Mucosa of descending colon (tissue), 3 donors: ENCODE data around the gene KLHDC9. TPM values are rescaled to one million over a fixed set of nuclear protein-coding genes. Genes with fewer than 3 reads are reported as not detected.
A peak's percentile ranks its signal among the peaks of the same experiment; 100 is the strongest.

Source experiments
- ATAC-seq: fragments of 200-7000 bp; cut with Tn5 transposase; one replicate; pipeline ENCODE4 v1.9.1; 2020; ENCODE audit warnings: mild to moderate bottlenecking, moderate library complexity
- DNase-seq, 3 donors: peaks; one replicate each; pipeline ENCODE4 v3.0.0-alpha.2; 2020
- H3K36me3 ChIP-seq: fragments of 200-600 bp; one replicate; pipeline ENCODE4 v1.8.0; 2021; ENCODE audit warnings: low read depth, mild to moderate bottlenecking
- H3K4me1 ChIP-seq: fragments of 200-600 bp; one replicate; pipeline ENCODE4 v1.8.0; 2021; ENCODE audit warnings: low read depth, mild to moderate bottlenecking
- H3K4me3 ChIP-seq: fragments of 200-600 bp; one replicate; pipeline ENCODE4 v1.8.0; 2021; ENCODE audit warnings: mild to moderate bottlenecking
- H3K9me3 ChIP-seq: fragments of 200-600 bp; one replicate; pipeline ENCODE4 v1.8.0; 2021; ENCODE audit warnings: mild to moderate bottlenecking
- intact Hi-C, 2 donors: fragments of 100-400 bp; cut with DNase I in 1 of 2; cut with micrococcal nuclease in 1 of 2; formaldehyde crosslinking; loops; one replicate each; pipeline versions ENCODE4 v1.11.0 to v1.11.1; 2022; cut with DNase I, micrococcal nuclease
- total RNA-seq, 3 donors: library from RNA; stranded (reverse); fragmentation: NEBNext Ultra II Directional in 2 of 3; extraction: Animal tissue kit (Norgen Biotek cat#: 25700) in 2 of 3; gene quantifications; one replicate each; pipeline versions ENCODE4 v1.2.1 to v1.2.4, GENCODE V29; 2021 to 2023
- TF ChIP-seq, protein P1 (sequence below): fragments of 200-600 bp; IDR thresholded peaks from one replicate; pipeline ENCODE4 v1.8.0; 2022; ENCODE audit warnings: antibody characterized with exemption, mild to moderate bottlenecking
- donor health status: DM: no; HTN: no; CAD: no; lungs with moderate emphysema.
- donor health status: DM: no; HTN: no; CAD: no.
- donor health status: DM: no; HTN: yes; CAD: no.

Gene KLHDC9
- total RNA-seq, 3 donors from 2014 or later = 9.5 to 10.7 (median 9.7) TPM

GRCh38 chr1:161068306-161069234, 29.6 kb upstream of the KLHDC9 start:
- TF ChIP-seq, protein P1, sequence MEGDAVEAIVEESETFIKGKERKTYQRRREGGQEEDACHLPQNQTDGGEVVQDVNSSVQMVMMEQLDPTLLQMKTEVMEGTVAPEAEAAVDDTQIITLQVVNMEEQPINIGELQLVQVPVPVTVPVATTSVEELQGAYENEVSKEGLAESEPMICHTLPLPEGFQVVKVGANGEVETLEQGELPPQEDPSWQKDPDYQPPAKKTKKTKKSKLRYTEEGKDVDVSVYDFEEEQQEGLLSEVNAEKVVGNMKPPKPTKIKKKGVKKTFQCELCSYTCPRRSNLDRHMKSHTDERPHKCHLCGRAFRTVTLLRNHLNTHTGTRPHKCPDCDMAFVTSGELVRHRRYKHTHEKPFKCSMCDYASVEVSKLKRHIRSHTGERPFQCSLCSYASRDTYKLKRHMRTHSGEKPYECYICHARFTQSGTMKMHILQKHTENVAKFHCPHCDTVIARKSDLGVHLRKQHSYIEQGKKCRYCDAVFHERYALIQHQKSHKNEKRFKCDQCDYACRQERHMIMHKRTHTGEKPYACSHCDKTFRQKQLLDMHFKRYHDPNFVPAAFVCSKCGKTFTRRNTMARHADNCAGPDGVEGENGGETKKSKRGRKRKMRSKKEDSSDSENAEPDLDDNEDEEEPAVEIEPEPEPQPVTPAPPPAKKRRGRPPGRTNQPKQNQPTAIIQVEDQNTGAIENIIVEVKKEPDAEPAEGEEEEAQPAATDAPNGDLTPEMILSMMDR = no peak
- peak; percentile 84 for ATAC-seq
- no peaks in the 10 kb centered on the region for H3K36me3 ChIP-seq
- intact Hi-C loops = no loop called here
- H3K4me1 ChIP-seq = no peaks in the 10 kb centered on the region
- H3K4me3 ChIP-seq = peak overlapping the region; percentile 24
- no peaks in the 10 kb centered on the region for H3K9me3 ChIP-seq
- DNase-seq = peak; percentile 72 to 87 (median 74)

DNA sequence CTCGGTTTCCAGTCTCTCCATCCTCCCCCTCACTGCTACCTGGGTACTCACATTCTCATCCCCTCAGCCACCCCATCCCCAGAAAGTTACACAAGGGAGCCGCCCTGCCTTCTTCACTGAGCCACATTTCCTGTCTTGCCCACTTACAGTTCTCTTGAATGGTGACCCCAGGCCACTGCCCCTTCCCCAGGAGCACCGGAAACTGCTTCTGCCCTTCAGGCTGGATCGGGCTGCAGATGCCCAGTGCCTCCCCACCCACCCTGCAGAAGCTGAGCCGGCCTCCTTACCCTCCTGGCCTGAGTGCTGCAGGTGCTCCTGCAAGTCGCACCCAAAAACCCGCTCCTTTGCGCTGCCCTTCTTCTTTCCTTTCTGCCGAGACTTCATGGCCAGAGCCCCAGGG, 28.9 kb upstream of the KLHDC9 start:
- no peaks in the 10 kb centered on the region for H3K4me1 ChIP-seq
- H3K36me3 ChIP-seq = no peaks in the 10 kb centered on the region
- H3K9me3 ChIP-seq = no peaks in the 10 kb centered on the region
- DNase-seq (peak in 1 of 3 donors; percentile 62), ATAC-seq (peak; percentile 1)
- TF ChIP-seq, protein P1 = no peak
- intact Hi-C loops = no loop called here
- peak overlapping the region; percentile 24 for H3K4me3 ChIP-seq

GRCh38 chr1:161069731-161070270, 28.4 kb upstream of the KLHDC9 start, which contains the start of gene ARHGAP30:
Gene ARHGAP30 (minus strand): TSS chr1:161069891. CDS start chr1:161069624, 267 bp downstream.
- intact Hi-C loops = no loop called here
- Histone ChIP-seq H3K36me3 (no peaks in the 10 kb centered on the region), H3K4me3 (peak within 1 kb of the TSS; percentile 24), H3K4me1 (no peaks in the 10 kb centered on the region), H3K9me3 (no peaks in the 10 kb centered on the region)
- TF ChIP-seq, protein P1 = no peak
- DNase-seq (peak; percentile 72 to 91 (median 74)), ATAC-seq (peak; percentile 78)

DNA sequence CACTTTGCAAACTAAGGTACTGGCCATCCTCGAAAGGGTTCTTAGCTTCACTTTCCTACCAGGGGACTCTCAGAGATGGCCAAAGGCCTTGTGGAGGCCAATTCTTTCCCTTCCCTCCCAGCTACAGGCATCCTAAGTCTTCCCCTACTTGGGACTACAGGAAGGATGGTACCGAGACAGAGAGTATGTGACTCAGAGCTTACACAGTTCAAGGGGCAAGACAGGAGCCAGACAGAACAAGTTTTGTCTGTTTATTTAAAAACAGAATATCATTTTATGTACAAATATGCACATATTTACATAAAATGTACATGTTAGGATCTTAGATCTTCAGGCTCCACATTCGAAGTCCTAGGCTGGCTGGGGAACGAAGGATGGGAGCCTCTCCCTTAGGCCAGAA, 27.4 kb upstream of the KLHDC9 start:
- no peak for DNase-seq
- H3K9me3 ChIP-seq = no peaks in the 10 kb centered on the region
- no peaks in the 10 kb centered on the region for H3K4me1 ChIP-seq
- ATAC-seq = no peak
- intact Hi-C loops = no loop called here
- no peak overlapping the region for H3K4me3 ChIP-seq
- TF ChIP-seq, protein P1 = no peak
- H3K36me3 ChIP-seq = no peaks in the 10 kb centered on the region

GRCh38 chr1:161071886-161072371, 26.2 kb upstream of the KLHDC9 start:
- no peak overlapping the region for H3K4me3 ChIP-seq
- ATAC-seq (peak; percentile 28), DNase-seq (peak; percentile 64 to 80 (median 67))
- TF ChIP-seq, protein P1 = peak; percentile 21
- H3K9me3 ChIP-seq = no peaks in the 10 kb centered on the region
- H3K36me3 ChIP-seq = no peaks in the 10 kb centered on the region
- intact Hi-C loops = no loop called here
- no peaks in the 10 kb centered on the region for H3K4me1 ChIP-seq
